ENCODE results near the gene FUZ.

DNA sequence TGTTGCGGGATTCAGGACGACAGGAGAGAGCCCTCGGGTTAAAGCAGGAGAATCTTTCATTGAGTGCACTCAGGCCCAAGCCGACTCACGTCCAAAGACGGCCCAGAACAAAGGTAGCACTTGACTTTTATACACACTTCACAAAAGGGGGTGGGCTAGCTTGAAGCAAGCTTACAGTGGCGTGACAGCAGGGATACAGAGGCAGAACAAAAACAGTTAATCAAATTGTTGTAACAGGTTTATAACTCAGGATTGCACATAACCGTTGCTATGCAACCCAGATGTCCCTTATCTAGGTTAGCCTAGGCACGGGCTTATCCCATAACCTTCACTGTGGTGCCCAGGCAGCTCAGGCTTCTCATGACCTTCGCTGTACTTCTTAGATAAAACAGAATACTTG lies 7.0 kb upstream of the FUZ start:
- no peak for TF ChIP-seq FOXA1 (IDR thresholded peaks at IDR 0.05)
- TF ChIP-seq, protein P1, sequence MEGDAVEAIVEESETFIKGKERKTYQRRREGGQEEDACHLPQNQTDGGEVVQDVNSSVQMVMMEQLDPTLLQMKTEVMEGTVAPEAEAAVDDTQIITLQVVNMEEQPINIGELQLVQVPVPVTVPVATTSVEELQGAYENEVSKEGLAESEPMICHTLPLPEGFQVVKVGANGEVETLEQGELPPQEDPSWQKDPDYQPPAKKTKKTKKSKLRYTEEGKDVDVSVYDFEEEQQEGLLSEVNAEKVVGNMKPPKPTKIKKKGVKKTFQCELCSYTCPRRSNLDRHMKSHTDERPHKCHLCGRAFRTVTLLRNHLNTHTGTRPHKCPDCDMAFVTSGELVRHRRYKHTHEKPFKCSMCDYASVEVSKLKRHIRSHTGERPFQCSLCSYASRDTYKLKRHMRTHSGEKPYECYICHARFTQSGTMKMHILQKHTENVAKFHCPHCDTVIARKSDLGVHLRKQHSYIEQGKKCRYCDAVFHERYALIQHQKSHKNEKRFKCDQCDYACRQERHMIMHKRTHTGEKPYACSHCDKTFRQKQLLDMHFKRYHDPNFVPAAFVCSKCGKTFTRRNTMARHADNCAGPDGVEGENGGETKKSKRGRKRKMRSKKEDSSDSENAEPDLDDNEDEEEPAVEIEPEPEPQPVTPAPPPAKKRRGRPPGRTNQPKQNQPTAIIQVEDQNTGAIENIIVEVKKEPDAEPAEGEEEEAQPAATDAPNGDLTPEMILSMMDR (IDR thresholded peaks at IDR 0.05; ENCODE audit: low read depth, low read length, missing input control), result no peak

Measured in liver (tissue), 2 donors.